ENCODE results near the gene ABO.
"Not testable (repeated sequence)": the region's sequence is repeated elsewhere in the genome, so short reads cannot be mapped to it uniquely, and the experiment has no call there.

ABO gene

GRCh38 chr9:133257465-133257956, 17.5 kb downstream of the ABO start:
- DNase-seq (ENCODE audit: insufficient read length, low spot score) (no peak), FAIRE-seq (no peak)
- no peak for TF ChIP-seq POLR2AphosphoS5 (IDR thresholded peaks at IDR 0.05; ENCODE audit: low read depth, low read length)
- no peak for TF ChIP-seq SPI1 (IDR thresholded peaks at IDR 0.05; ENCODE audit: low read depth, low read length)
- TF ChIP-seq TAF1 (IDR thresholded peaks at IDR 0.05; ENCODE audit: low read depth, low read length), result no peak
- TF ChIP-seq PAX5 (IDR thresholded peaks at IDR 0.05; ENCODE audit: insufficient read depth, low read length, severe bottlenecking), result no peak

- TF ChIP-seq POLR2A (IDR thresholded peaks at IDR 0.05; ENCODE audit: low read depth, low read length) (no peak), POU2F2 (IDR thresholded peaks at IDR 0.05; ENCODE audit: low read depth, low read length) (no peak), POLR2AphosphoS5 (IDR thresholded peaks at IDR 0.05; ENCODE audit: low read depth, low read length) (no peak), SPI1 (IDR thresholded peaks at IDR 0.05; ENCODE audit: low read depth, low read length) (no peak), PAX5 (IDR thresholded peaks at IDR 0.05; ENCODE audit: insufficient read depth, low read length, severe bottlenecking) (no peak), TAF1 (IDR thresholded peaks at IDR 0.05; ENCODE audit: low read depth, low read length) (no peak)
- DNase-seq (ENCODE audit: insufficient read length, low spot score), result no peak
- FAIRE-seq, result no peak
Observed at GRCh38 chr9:133256686-133257091, 18.3 kb downstream of the ABO start.

- no peak for TF ChIP-seq SPI1 (IDR thresholded peaks at IDR 0.05; ENCODE audit: low read depth, low read length)
- no peak for FAIRE-seq
Observed at GRCh38 chr9:133256136-133256461, 18.9 kb downstream of the ABO start.

GRCh38 chr9:133255371-133256135, 19.4 kb downstream of the ABO start:
- TF ChIP-seq SPI1 (IDR thresholded peaks at IDR 0.05; ENCODE audit: low read depth, low read length), result no peak
- no peak for TF ChIP-seq POU2F2 (IDR thresholded peaks at IDR 0.05; ENCODE audit: low read depth, low read length)
- no peak for TF ChIP-seq POLR2AphosphoS5 (IDR thresholded peaks at IDR 0.05; ENCODE audit: low read depth, low read length)
- TF ChIP-seq PAX5 (IDR thresholded peaks at IDR 0.05; ENCODE audit: insufficient read depth, low read length, severe bottlenecking), result no peak
- no peak for TF ChIP-seq TAF1 (IDR thresholded peaks at IDR 0.05; ENCODE audit: low read depth, low read length)
- TF ChIP-seq POLR2A (IDR thresholded peaks at IDR 0.05; ENCODE audit: low read depth, low read length), result no peak
- no peak for FAIRE-seq
- DNase-seq (ENCODE audit: insufficient read length, low spot score), result no peak

More at GRCh38 chr9:133256136-133256461, 18.9 kb downstream of the ABO start:
- no peak for DNase-seq (ENCODE audit: insufficient read length, low spot score)

GRCh38 chr9:133254471-133254870, 20.5 kb downstream of the ABO start:
- DNase-seq (ENCODE audit: insufficient read length, low spot score) (no peak), FAIRE-seq (no peak)
- TF ChIP-seq POLR2AphosphoS5 (IDR thresholded peaks at IDR 0.05; ENCODE audit: low read depth, low read length) (no peak), POU2F2 (IDR thresholded peaks at IDR 0.05; ENCODE audit: low read depth, low read length) (no peak), TAF1 (IDR thresholded peaks at IDR 0.05; ENCODE audit: low read depth, low read length) (no peak), POLR2A (IDR thresholded peaks at IDR 0.05; ENCODE audit: low read depth, low read length) (no peak), SPI1 (IDR thresholded peaks at IDR 0.05; ENCODE audit: low read depth, low read length) (no peak), PAX5 (IDR thresholded peaks at IDR 0.05; ENCODE audit: insufficient read depth, low read length, severe bottlenecking) (no peak)

GRCh38 chr9:133253268-133253667, 21.7 kb downstream of the ABO start:
- DNase-seq (ENCODE audit: insufficient read length, low spot score), result no peak
- FAIRE-seq, result no peak
- TF ChIP-seq POU2F2 (IDR thresholded peaks at IDR 0.05; ENCODE audit: low read depth, low read length), result no peak
- TF ChIP-seq POLR2AphosphoS5 (IDR thresholded peaks at IDR 0.05; ENCODE audit: low read depth, low read length), result no peak
- TF ChIP-seq PAX5 (IDR thresholded peaks at IDR 0.05; ENCODE audit: insufficient read depth, low read length, severe bottlenecking), result no peak
- TF ChIP-seq POLR2A (IDR thresholded peaks at IDR 0.05; ENCODE audit: low read depth, low read length), result no peak
- no peak for TF ChIP-seq TAF1 (IDR thresholded peaks at IDR 0.05; ENCODE audit: low read depth, low read length)
- no peak for TF ChIP-seq SPI1 (IDR thresholded peaks at IDR 0.05; ENCODE audit: low read depth, low read length)

GRCh38 chr9:133252301-133253020, 22.5 kb downstream of the ABO start:
- DNase-seq (ENCODE audit: insufficient read length, low spot score), result no peak
- TF ChIP-seq POLR2AphosphoS5 (IDR thresholded peaks at IDR 0.05; ENCODE audit: low read depth, low read length) (no peak), SPI1 (IDR thresholded peaks at IDR 0.05; ENCODE audit: low read depth, low read length) (no peak), POU2F2 (IDR thresholded peaks at IDR 0.05; ENCODE audit: low read depth, low read length) (no peak), POLR2A (IDR thresholded peaks at IDR 0.05; ENCODE audit: low read depth, low read length) (no peak), PAX5 (IDR thresholded peaks at IDR 0.05; ENCODE audit: insufficient read depth, low read length, severe bottlenecking) (no peak), TAF1 (IDR thresholded peaks at IDR 0.05; ENCODE audit: low read depth, low read length) (no peak)
- FAIRE-seq, result no peak

- FAIRE-seq (no peak), DNase-seq (ENCODE audit: insufficient read length, low spot score) (no peak)
- TF ChIP-seq POU2F2 (IDR thresholded peaks at IDR 0.05; ENCODE audit: low read depth, low read length) (no peak), TAF1 (IDR thresholded peaks at IDR 0.05; ENCODE audit: low read depth, low read length) (no peak), SPI1 (IDR thresholded peaks at IDR 0.05; ENCODE audit: low read depth, low read length) (no peak), PAX5 (IDR thresholded peaks at IDR 0.05; ENCODE audit: insufficient read depth, low read length, severe bottlenecking) (no peak), POLR2AphosphoS5 (IDR thresholded peaks at IDR 0.05; ENCODE audit: low read depth, low read length) (no peak)
Observed at GRCh38 chr9:133251773-133252172, 23.2 kb downstream of the ABO start.

GRCh38 chr9:133251221-133251620, 23.8 kb downstream of the ABO start:
- not testable (repeated sequence) for DNase-seq (ENCODE audit: insufficient read length, low spot score); FAIRE-seq

- no peak for DNase-seq (ENCODE audit: insufficient read length, low spot score)
- FAIRE-seq, result no peak
- TF ChIP-seq POLR2A (IDR thresholded peaks at IDR 0.05; ENCODE audit: low read depth, low read length) (no peak), TAF1 (IDR thresholded peaks at IDR 0.05; ENCODE audit: low read depth, low read length) (no peak), SPI1 (IDR thresholded peaks at IDR 0.05; ENCODE audit: low read depth, low read length) (no peak), POLR2AphosphoS5 (IDR thresholded peaks at IDR 0.05; ENCODE audit: low read depth, low read length) (no peak), PAX5 (IDR thresholded peaks at IDR 0.05; ENCODE audit: insufficient read depth, low read length, severe bottlenecking) (no peak), POU2F2 (IDR thresholded peaks at IDR 0.05; ENCODE audit: low read depth, low read length) (no peak)
Observed at GRCh38 chr9:133250741-133251170, 24.2 kb downstream of the ABO start.
